Measurements from ENCODE around the gene KRT6C.

The KRT6C gene

DNA sequence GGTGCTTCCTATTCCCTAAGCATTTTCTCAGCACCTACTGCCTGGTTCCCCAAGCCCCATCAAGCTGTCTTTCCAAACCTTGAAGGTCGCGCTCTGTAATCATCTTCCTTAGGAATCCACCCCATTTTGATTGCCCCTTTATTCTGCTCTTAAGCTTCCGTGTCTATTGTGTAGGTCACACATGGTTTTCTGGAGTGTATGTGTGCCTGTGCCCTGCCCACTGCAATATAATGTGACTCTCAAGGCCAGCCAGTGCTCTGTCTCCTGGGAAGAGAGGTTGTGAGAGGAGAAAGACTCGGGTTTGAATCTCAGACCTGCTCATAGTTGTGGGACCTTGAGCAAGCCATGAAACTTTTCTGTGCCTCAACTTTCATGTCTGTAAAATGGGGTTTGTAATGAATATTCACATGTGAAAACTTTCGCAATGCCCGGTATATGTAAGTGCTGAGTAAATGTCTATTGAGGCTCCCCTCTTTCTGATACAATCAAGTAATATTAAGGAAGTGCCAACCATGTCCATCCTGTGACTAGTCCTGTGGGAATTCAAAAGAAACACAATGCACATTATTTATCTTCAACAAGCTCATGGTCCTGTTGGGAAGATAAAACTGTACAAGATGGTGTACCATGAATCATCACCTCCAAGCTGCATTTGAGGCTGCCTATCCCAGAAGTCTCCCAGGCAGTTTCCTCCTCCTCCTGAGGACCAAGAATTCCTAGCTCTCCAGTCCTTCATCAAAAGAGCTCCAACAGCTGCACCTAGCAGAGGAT is 38.7 kb downstream of the KRT6C start:
- H3K4me3 ChIP-seq (replicated peaks; ENCODE audit: low read depth, low read length) = no peak overlapping the region
- TF ChIP-seq, protein P1, sequence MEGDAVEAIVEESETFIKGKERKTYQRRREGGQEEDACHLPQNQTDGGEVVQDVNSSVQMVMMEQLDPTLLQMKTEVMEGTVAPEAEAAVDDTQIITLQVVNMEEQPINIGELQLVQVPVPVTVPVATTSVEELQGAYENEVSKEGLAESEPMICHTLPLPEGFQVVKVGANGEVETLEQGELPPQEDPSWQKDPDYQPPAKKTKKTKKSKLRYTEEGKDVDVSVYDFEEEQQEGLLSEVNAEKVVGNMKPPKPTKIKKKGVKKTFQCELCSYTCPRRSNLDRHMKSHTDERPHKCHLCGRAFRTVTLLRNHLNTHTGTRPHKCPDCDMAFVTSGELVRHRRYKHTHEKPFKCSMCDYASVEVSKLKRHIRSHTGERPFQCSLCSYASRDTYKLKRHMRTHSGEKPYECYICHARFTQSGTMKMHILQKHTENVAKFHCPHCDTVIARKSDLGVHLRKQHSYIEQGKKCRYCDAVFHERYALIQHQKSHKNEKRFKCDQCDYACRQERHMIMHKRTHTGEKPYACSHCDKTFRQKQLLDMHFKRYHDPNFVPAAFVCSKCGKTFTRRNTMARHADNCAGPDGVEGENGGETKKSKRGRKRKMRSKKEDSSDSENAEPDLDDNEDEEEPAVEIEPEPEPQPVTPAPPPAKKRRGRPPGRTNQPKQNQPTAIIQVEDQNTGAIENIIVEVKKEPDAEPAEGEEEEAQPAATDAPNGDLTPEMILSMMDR (IDR thresholded peaks at IDR 0.05; ENCODE audit: low read depth, low read length, missing control alignments) = no peak
- DNase-seq (ENCODE audit: extremely low read depth, low read depth) = no peak

DNA sequence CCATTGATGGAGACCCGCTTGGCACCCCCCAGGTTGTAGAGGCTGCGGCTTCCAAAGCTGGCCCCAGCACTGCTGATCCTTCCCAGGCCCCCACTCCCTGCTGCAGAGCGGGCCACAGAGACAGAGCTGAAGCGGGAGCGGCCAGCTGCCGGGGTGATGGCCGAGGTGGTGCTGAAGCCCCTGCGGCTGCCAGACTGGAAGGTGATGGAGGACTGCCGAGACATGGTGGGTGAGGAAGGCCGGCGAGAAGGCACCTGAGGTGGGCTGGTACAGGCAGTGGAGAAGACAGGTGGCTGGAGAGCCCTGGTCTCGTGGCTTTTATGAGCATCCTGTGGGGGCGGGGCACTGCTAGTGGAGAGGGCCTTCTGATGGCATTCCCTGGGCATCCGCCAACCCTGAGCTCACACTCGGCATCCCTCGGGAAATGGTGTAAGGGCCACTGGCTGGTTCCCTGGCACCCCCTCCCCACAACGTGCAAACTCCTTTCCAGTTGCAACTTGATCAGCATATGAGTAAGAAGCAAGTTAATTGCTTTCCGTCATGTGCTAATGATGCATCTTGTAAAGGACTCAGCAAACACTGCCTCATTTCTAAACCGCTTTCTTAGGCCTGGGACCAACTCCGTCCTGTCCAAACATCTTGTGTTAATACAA is 39.4 kb downstream of the KRT6C start, which contains the start of gene KRT75:
TSS of gene KRT75 (minus strand) at position 291 of the 653 bp plus-strand sequence. CDS start at position 224, 67 bp downstream.
- DNase-seq (ENCODE audit: extremely low read depth, low read depth) = no peak
- TF ChIP-seq, protein P1 (IDR thresholded peaks at IDR 0.05; ENCODE audit: low read depth, low read length, missing control alignments) = no peak
- no peak within 1 kb of the TSS for H3K4me3 ChIP-seq (replicated peaks; ENCODE audit: low read depth, low read length)

DNA sequence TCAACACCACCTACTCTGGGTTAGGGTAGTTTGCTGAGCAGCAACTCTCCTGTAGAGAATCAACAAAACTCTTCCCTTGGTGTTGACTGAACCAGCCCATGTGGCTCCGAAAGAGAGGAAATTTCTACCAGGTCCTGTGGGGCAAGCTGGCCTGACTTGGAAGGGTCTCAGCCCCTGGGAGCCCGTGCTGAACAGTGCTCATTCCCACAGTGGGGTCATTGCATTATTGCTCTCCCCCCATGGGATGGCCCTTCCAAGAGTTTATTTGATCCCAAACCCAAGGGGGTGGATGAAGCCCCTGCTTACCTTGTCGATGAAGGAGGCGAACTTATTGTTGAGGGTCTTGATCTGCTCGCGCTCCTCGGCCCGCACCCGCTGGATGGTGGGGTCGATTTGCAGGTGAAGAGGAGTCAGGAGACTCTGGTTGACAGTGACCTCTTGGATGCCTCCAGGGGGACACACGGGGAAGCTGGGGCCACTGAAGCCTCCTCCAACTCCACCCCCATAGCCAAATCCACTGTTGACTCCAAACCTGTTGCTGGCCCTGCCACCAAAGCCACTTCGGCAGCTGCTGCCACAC is 40.0 kb downstream of the KRT6C start:
- no peak overlapping the region for H3K4me3 ChIP-seq (replicated peaks; ENCODE audit: low read depth, low read length)
- TF ChIP-seq, protein P1 (IDR thresholded peaks at IDR 0.05; ENCODE audit: low read depth, low read length, missing control alignments) = no peak
- DNase-seq (ENCODE audit: extremely low read depth, low read depth) = no peak

DNA sequence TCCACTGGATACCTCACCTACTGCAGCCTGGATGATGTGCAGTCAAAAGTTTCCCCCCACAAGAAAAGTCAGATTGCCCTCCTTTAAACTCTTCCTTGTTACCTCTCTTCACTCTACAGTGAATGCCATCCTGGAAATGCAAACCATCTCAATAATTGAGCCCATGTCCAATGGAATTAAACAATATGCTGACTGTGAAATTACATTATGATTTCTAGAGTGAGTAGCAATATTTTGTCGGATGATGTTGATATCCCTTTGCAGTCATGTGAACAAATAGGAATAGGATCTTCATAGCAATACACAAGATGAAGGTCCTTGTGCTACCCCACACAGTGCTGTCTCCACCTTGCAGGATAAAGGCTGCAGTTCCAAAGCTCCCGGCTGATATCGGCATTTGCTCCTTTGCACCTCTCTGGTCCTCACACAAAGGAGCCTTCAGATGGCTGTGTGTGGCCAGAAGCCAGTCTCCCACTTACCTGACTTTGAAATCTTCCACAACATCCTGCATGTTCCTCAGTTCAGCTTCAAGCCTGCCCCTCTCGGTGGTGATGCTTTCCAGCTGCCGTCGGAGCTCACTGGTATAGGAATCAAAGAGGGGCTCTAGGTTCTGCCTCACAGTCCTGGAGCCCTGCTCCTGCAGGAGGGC is 40.9 kb downstream of the KRT6C start:
- no peak for DNase-seq (ENCODE audit: extremely low read depth, low read depth)
- TF ChIP-seq, protein P1 (IDR thresholded peaks at IDR 0.05; ENCODE audit: low read depth, low read length, missing control alignments) = no peak
- no peak overlapping the region for H3K4me3 ChIP-seq (replicated peaks; ENCODE audit: low read depth, low read length)

DNA sequence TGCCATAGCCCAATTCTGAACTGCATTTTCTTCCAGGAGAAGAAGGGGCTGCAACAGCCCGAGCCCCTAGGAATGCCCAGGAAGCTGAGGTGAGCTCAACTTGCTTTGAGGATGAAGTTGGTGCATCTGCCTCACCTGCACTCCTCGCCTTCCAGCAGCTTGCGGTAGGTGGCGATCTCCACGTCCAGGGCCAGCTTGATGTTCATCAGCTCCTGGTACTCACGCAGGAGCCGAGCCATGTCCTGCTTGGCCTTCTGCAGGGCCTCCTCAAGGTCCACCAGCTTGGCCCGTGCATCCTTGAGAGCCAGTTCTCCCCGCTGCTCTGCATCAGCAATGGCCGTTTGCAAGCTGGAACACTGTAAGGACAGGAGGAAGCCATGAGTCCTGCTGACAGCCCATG is 45.5 kb downstream of the KRT6C start:
- H3K4me3 ChIP-seq (replicated peaks; ENCODE audit: low read depth, low read length) = no peak overlapping the region
- DNase-seq (ENCODE audit: extremely low read depth, low read depth) = no peak
- TF ChIP-seq, protein P1 (IDR thresholded peaks at IDR 0.05; ENCODE audit: low read depth, low read length, missing control alignments) = no peak

DNA sequence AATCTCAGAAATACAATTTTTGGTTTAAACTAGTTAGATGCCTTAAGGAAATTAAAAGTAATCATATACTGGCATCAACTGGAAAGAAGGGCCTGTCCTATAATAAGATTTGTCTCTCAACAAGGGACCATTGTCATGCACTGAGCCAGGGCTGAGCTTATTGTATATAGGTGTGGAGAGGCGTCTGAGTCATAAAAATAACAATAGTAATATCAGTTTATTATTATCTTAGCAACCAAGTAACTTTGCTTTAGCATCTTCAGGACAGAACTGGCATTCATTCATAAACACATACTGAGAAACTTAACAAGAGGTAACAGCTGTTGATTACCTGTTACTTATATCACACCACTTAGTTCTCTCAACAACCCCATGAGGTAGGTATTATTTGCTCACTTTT is 46.5 kb downstream of the KRT6C start:
- H3K4me3 ChIP-seq (replicated peaks; ENCODE audit: low read depth, low read length) = no peak overlapping the region
- TF ChIP-seq, protein P1 (IDR thresholded peaks at IDR 0.05; ENCODE audit: low read depth, low read length, missing control alignments) = no peak

More for the DNA sequence above, 46.5 kb downstream of the KRT6C start:
- no peak for DNase-seq (ENCODE audit: extremely low read depth, low read depth)
